ENCODE results near the gene DIS3L. TPM values are rescaled to one million over a fixed set of nuclear protein-coding genes. Genes with fewer than 3 reads are reported as not detected.

The DIS3L gene
- total RNA-seq, 1 donor from 2014 or later: 27.1 TPM

GRCh38 chr15:66251790-66252684, 41.3 kb upstream of the DIS3L start:
- peak; percentile 83 for ATAC-seq
- peak; percentile 69 for TF ChIP-seq CTCF (IDR thresholded peaks at IDR 0.05)
- H3K27ac ChIP-seq: no peak overlapping the region
- H3K4me1 ChIP-seq: peaks cover 21% of the 10 kb centered on the region
- no peaks in the 10 kb centered on the region for H3K9me3 ChIP-seq
- peak; percentile 84 for DNase-seq
- H3K27me3 ChIP-seq: peaks cover 63% of the 10 kb centered on the region
- peak overlapping the region; percentile 51 for H3K4me3 ChIP-seq
- H3K36me3 ChIP-seq: no peaks in the 10 kb centered on the region
- intact Hi-C loops (cut with DNase I): no loop called here

- no peak for TF ChIP-seq CTCF (IDR thresholded peaks at IDR 0.05)
- no peak overlapping the region for H3K27ac ChIP-seq
- DNase-seq: no peak
- no peaks in the 10 kb centered on the region for H3K36me3 ChIP-seq
- peak overlapping the region; percentile 51 for H3K4me3 ChIP-seq
- peaks cover 21% of the 10 kb centered on the region for H3K4me1 ChIP-seq
- peak; percentile 30 for ATAC-seq
- H3K9me3 ChIP-seq: no peaks in the 10 kb centered on the region
- intact Hi-C loops (cut with DNase I): no loop called here
- peaks cover 63% of the 10 kb centered on the region for H3K27me3 ChIP-seq
Measured at GRCh38 chr15:66252685-66253417, 40.5 kb upstream of the DIS3L start.

GRCh38 chr15:66253418-66254088, 39.8 kb upstream of the DIS3L start, which contains the start of gene MEGF11:
Gene MEGF11, minus strand, starts transcription at chr15:66253750. Its CDS starts 125,347 bp downstream, at chr15:66128403.
- Histone ChIP-seq H3K27ac (no peak within 1 kb of the TSS), H3K27me3 (peaks cover 63% of the 10 kb centered on the region), H3K4me3 (peak within 1 kb of the TSS; percentile 51), H3K9me3 (no peaks in the 10 kb centered on the region), H3K4me1 (peaks cover 21% of the 10 kb centered on the region), H3K36me3 (no peaks in the 10 kb centered on the region)
- TF ChIP-seq CTCF (IDR thresholded peaks at IDR 0.05): no peak
- peak; percentile 56 for ATAC-seq
- intact Hi-C loops (cut with DNase I): no loop called here
- no peak for DNase-seq

GRCh38 chr15:66254089-66254950, 39.0 kb upstream of the DIS3L start:
- Histone ChIP-seq H3K4me1 (peaks cover 21% of the 10 kb centered on the region), H3K27ac (no peak overlapping the region), H3K9me3 (no peaks in the 10 kb centered on the region), H3K36me3 (no peaks in the 10 kb centered on the region), H3K4me3 (peak overlapping the region; percentile 51), H3K27me3 (peaks cover 63% of the 10 kb centered on the region)
- ATAC-seq (no peak), DNase-seq (no peak)
- intact Hi-C loops (cut with DNase I): no loop called here
- no peak for TF ChIP-seq CTCF (IDR thresholded peaks at IDR 0.05)
